Suprapubic skin (tissue), 4 donors: Measurements from ENCODE around the gene GABRB3. TPM values are rescaled to one million over a fixed set of nuclear protein-coding genes. Genes with fewer than 3 reads are reported as not detected.

ENCODE experiments used
- DNase-seq, 2 donors: peaks; one replicate each; pipeline ENCODE4 v3.0.0-alpha.2; 2019; ENCODE audit warnings: low spot score in 2 of 2
- H3K27ac ChIP-seq: fragments of 200-600 bp; sonication (generic); one replicate; pipeline ENCODE4 v1.5.1; 2019
- H3K27me3 ChIP-seq: fragments of 200-600 bp; sonication (generic); one replicate; pipeline ENCODE4 v1.5.1; 2019
- H3K36me3 ChIP-seq: fragments of 200-600 bp; sonication (generic); one replicate; pipeline ENCODE4 v1.5.1; 2019
- H3K4me1 ChIP-seq: fragments of 200-600 bp; sonication (generic); one replicate; pipeline ENCODE4 v1.5.1; 2019
- H3K4me3 ChIP-seq: fragments of 200-600 bp; sonication (generic); one replicate; pipeline ENCODE4 v1.5.1; 2019; ENCODE audit warnings: mild to moderate bottlenecking
- H3K9me3 ChIP-seq: fragments of 200-600 bp; sonication (generic); one replicate; pipeline ENCODE4 v1.5.1; 2019
- EP300 ChIP-seq: sonication (generic); formaldehyde crosslinking; IDR thresholded peaks from one replicate; pipeline ENCODE4 v1.6.1; 2017; ENCODE audit warnings: antibody characterized with exemption
- POLR2A ChIP-seq, 2 donors: fragments of 450-650 bp; IDR thresholded peaks; one replicate each; pipeline ENCODE4 v1.6.1; 2017; ENCODE audit warnings: antibody characterized with exemption in 2 of 2, mild to moderate bottlenecking in 2 of 2, moderate library complexity in 2 of 2
- POLR2AphosphoS5 ChIP-seq, 3 donors: sonication (generic); formaldehyde crosslinking; IDR thresholded peaks; one replicate each; pipeline ENCODE4 v1.6.1; 2017; ENCODE audit warnings: antibody characterized with exemption in 3 of 3
- WGBS: methylation state at CpG from one replicate; pipeline ENCODE4 v1.1.5; 2018; 5-methylcytosine and 5-hydroxymethylcytosine counted together
- total RNA-seq, 4 donors: library from RNA; depleted of rRNA; stranded (reverse); fragments of >200 nt; gene quantifications; one replicate each; pipeline ENCODE4 v1.1.0, GENCODE V29; 2016
- TF ChIP-seq, protein P1 (sequence below), 2 donors: fragments of 200-600 bp in 1 of 2; fragments of 450-650 bp in 1 of 2; sonication (generic) in 1 of 2; IDR thresholded peaks; one replicate each; pipeline ENCODE4 v1.5.1; 2016 to 2019; ENCODE audit warnings: antibody characterized with exemption in 2 of 2, mild to moderate bottlenecking in 1 of 2, moderate library complexity in 1 of 2

The GABRB3 gene
- total RNA-seq, 4 donors from 2014 or later: 0.48 to 4.8 (median 2.2) TPM

DNA sequence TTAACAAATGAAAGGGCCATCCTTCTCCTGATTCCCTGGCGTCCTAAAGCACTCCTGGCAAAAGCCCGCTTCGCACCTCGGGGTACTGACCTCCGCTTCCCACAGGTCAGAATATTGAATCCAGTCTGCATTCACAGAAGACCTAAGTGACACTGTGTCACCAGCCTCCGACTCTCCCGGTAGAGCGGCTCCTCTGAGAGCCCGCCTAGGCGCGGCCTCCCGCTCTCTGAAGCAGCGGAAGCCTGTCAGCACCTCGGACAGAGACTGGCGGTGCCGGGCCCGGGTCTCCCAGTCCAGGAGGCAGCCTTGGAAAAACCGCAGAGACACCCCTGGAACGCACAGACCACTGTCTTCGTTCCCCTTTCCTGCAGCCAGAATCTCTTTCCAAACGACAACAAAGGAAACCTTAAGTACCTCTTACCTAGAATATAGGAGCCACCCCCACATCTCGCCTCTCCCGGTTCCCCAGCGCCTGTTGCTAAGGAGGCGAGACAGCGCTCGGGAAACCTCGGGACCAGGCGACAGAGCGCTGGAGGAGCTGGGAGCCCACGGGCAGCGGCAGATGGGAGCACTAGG lies 1.2 kb downstream of the GABRB3 start:
- 3% methylated on average over 26 of the region's 32 CpGs for WGBS
- TF ChIP-seq POLR2AphosphoS5 (IDR thresholded peaks at IDR 0.05): no peak
- TF ChIP-seq POLR2A (IDR thresholded peaks at IDR 0.05): no peak
- H3K27ac ChIP-seq: no peak overlapping the region
- no peaks in the 10 kb centered on the region for H3K9me3 ChIP-seq
- no peaks in the 10 kb centered on the region for H3K36me3 ChIP-seq
- H3K27me3 ChIP-seq: peaks cover 48% of the 10 kb centered on the region
- H3K4me3 ChIP-seq: peak overlapping the region; percentile 58
- no peak for DNase-seq
- H3K4me1 ChIP-seq: peaks cover 22% of the 10 kb centered on the region

- no peak for DNase-seq
- Histone ChIP-seq H3K27ac (no peak overlapping the region), H3K27me3 (peaks cover 48% of the 10 kb centered on the region), H3K36me3 (no peaks in the 10 kb centered on the region), H3K4me3 (no peak overlapping the region), H3K9me3 (no peaks in the 10 kb centered on the region), H3K4me1 (peaks cover 22% of the 10 kb centered on the region)
- WGBS: 17% methylated on average over 10 of the region's 10 CpGs
- TF ChIP-seq, protein P1, sequence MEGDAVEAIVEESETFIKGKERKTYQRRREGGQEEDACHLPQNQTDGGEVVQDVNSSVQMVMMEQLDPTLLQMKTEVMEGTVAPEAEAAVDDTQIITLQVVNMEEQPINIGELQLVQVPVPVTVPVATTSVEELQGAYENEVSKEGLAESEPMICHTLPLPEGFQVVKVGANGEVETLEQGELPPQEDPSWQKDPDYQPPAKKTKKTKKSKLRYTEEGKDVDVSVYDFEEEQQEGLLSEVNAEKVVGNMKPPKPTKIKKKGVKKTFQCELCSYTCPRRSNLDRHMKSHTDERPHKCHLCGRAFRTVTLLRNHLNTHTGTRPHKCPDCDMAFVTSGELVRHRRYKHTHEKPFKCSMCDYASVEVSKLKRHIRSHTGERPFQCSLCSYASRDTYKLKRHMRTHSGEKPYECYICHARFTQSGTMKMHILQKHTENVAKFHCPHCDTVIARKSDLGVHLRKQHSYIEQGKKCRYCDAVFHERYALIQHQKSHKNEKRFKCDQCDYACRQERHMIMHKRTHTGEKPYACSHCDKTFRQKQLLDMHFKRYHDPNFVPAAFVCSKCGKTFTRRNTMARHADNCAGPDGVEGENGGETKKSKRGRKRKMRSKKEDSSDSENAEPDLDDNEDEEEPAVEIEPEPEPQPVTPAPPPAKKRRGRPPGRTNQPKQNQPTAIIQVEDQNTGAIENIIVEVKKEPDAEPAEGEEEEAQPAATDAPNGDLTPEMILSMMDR (IDR thresholded peaks at IDR 0.05): no peak
- no peak for TF ChIP-seq EP300
- no peak for TF ChIP-seq POLR2A (IDR thresholded peaks at IDR 0.05)
- TF ChIP-seq POLR2AphosphoS5 (IDR thresholded peaks at IDR 0.05): no peak
Observed at GRCh38 chr15:26771168-26771567, 1.7 kb downstream of the GABRB3 start.

DNA sequence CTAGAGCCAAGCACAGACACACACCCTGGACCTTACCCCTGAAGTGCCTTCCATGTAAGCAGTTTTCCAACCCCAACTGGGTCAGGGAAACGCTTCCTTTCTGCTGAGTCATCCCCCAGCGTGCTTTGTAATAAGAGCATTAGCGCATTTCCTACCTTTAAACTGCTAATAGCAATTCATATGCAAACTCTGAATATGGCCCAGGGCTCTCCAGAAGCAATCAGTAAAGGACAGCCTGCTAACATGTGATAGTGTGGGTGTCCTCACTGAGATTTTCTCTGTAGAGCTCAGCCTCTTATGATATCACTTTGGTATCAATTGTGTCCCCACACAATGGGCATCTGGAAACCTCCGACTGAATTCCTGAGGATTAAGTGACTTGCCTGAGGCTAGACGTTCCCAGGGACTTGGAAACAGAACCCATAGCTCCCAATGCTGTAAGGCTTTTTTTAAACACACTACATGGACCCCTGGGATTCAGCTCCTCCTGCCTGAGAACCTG lies 5.6 kb downstream of the GABRB3 start:
- H3K36me3 ChIP-seq: no peaks in the 10 kb centered on the region
- TF ChIP-seq, protein P1 (IDR thresholded peaks at IDR 0.05): no peak
- TF ChIP-seq EP300 (no peak), POLR2A (IDR thresholded peaks at IDR 0.05) (no peak), POLR2AphosphoS5 (IDR thresholded peaks at IDR 0.05) (no peak)
- DNase-seq: no peak
- H3K4me1 ChIP-seq: peaks cover 9% of the 10 kb centered on the region
- H3K27me3 ChIP-seq: peaks cover 20% of the 10 kb centered on the region
- H3K27ac ChIP-seq: no peak overlapping the region
- no peaks in the 10 kb centered on the region for H3K9me3 ChIP-seq
- WGBS: 7% methylated on average over 4 of the region's 5 CpGs
- H3K4me3 ChIP-seq: no peak overlapping the region

GRCh38 chr15:26766262-26766661 lies 6.6 kb downstream of the GABRB3 start:
- 36% methylated on average over 1 of the region's 1 CpG for WGBS
- no peak overlapping the region for H3K27ac ChIP-seq
- no peaks in the 10 kb centered on the region for H3K4me1 ChIP-seq
- H3K27me3 ChIP-seq: peaks cover 11% of the 10 kb centered on the region
- TF ChIP-seq POLR2A (IDR thresholded peaks at IDR 0.05) (no peak), EP300 (no peak), POLR2AphosphoS5 (IDR thresholded peaks at IDR 0.05) (no peak)
- TF ChIP-seq, protein P1 (IDR thresholded peaks at IDR 0.05): no peak
- no peaks in the 10 kb centered on the region for H3K9me3 ChIP-seq
- no peaks in the 10 kb centered on the region for H3K36me3 ChIP-seq
- no peak for DNase-seq
- H3K4me3 ChIP-seq: no peak overlapping the region

- TF ChIP-seq, protein P1 (IDR thresholded peaks at IDR 0.05): no peak
- TF ChIP-seq EP300 (no peak), POLR2AphosphoS5 (IDR thresholded peaks at IDR 0.05) (no peak), POLR2A (IDR thresholded peaks at IDR 0.05) (no peak)
- H3K4me3 ChIP-seq: no peak overlapping the region
- 76% methylated on average over 5 of the region's 5 CpGs for WGBS
Observed at GRCh38 chr15:26759986-26760385, 12.9 kb downstream of the GABRB3 start.

DNA sequence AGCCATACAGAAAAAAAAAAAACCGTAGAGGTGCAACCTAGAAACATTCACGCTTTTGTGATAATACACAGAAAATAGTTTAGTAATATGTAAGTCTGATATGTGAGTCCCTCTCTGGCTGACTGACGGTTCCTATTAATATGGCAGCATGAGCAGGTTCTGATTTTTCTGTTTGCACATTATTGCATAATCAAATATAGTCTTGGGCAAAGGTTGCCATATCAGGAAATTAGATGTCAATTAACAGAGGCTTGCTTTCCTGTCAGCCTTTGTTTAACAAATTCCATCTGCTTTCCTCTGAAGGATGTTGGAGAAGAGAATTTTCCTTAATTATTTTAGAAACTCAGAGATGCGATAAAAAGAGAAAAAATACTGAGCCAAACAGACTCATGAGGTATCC lies 14.8 kb downstream of the GABRB3 start:
- no peaks in the 10 kb centered on the region for H3K9me3 ChIP-seq
- no peak for TF ChIP-seq EP300
- WGBS: 62% methylated on average over 4 of the region's 4 CpGs
- no peak for DNase-seq
- H3K4me1 ChIP-seq: no peaks in the 10 kb centered on the region
- H3K4me3 ChIP-seq: no peak overlapping the region
- H3K27me3 ChIP-seq: no peaks in the 10 kb centered on the region
- no peak overlapping the region for H3K27ac ChIP-seq
- H3K36me3 ChIP-seq: no peaks in the 10 kb centered on the region

More at GRCh38 chr15:26759986-26760385, 12.9 kb downstream of the GABRB3 start:
- Histone ChIP-seq H3K4me1 (no peaks in the 10 kb centered on the region), H3K9me3 (no peaks in the 10 kb centered on the region), H3K27me3 (no peaks in the 10 kb centered on the region), H3K36me3 (no peaks in the 10 kb centered on the region), H3K27ac (no peak overlapping the region)
- no peak for DNase-seq
